GM19455 (cell line): ENCODE results near the gene ROR1.

ENCODE experiments used
- ATAC-seq: cut with Tn5 transposase; IDR thresholded peaks from one replicate; pipeline ENCODE4 v1.9.1; 2021; ENCODE audit not compliant: unreplicated experiment

The ROR1 gene

GRCh38 chr1:63878932-63879331 is 105.1 kb downstream of the ROR1 start:
- ATAC-seq, result no peak

- ATAC-seq, result no peak
Measured at GRCh38 chr1:63880958-63881576, 107.2 kb downstream of the ROR1 start.

GRCh38 chr1:63882048-63882704 is 108.4 kb downstream of the ROR1 start:
- no peak for ATAC-seq

- no peak for ATAC-seq
Measured at GRCh38 chr1:63883494-63884235, 109.8 kb downstream of the ROR1 start.

GRCh38 chr1:63884486-63884885 is 110.7 kb downstream of the ROR1 start:
- no peak for ATAC-seq

GRCh38 chr1:63885899-63886298 is 112.1 kb downstream of the ROR1 start:
- no peak for ATAC-seq

- ATAC-seq, result no peak
Measured at GRCh38 chr1:63886340-63886739, 112.5 kb downstream of the ROR1 start.

GRCh38 chr1:63887809-63888208 is 114.0 kb downstream of the ROR1 start:
- no peak for ATAC-seq

GRCh38 chr1:63888984-63889383 is 115.2 kb downstream of the ROR1 start:
- ATAC-seq, result no peak

- ATAC-seq, result no peak
Measured at GRCh38 chr1:63890468-63890867, 116.7 kb downstream of the ROR1 start.

GRCh38 chr1:63891060-63891690 is 117.4 kb downstream of the ROR1 start:
- ATAC-seq, result no peak

GRCh38 chr1:63892632-63893395 is 119.0 kb downstream of the ROR1 start:
- peak; percentile 99 for ATAC-seq

- no peak for ATAC-seq
Measured at GRCh38 chr1:63893976-63894375, 120.2 kb downstream of the ROR1 start.

- ATAC-seq, result no peak
Measured at GRCh38 chr1:63894627-63895265, 120.9 kb downstream of the ROR1 start.

GRCh38 chr1:63896755-63897154 is 122.9 kb downstream of the ROR1 start:
- no peak for ATAC-seq

GRCh38 chr1:63898428-63899196 is 124.8 kb downstream of the ROR1 start:
- no peak for ATAC-seq

- ATAC-seq, result no peak
Measured at GRCh38 chr1:63901094-63901493, 127.3 kb downstream of the ROR1 start.

GRCh38 chr1:63902844-63903589 is 129.2 kb downstream of the ROR1 start:
- ATAC-seq, result no peak
